Testis (tissue), 3 donors: ENCODE measurements around the gene TSC22D4. TPM values are rescaled to one million over a fixed set of nuclear protein-coding genes. Genes with fewer than 3 reads are reported as not detected.

Experiments
- DNase-seq: peaks from one replicate; pipeline ENCODE4 v3.0.0-alpha.2; 2019
- H3K27ac ChIP-seq, 2 donors: fragments of 200-600 bp; sonication (generic); one replicate each; pipeline ENCODE4 v1.5.1; 2019
- H3K27me3 ChIP-seq: fragments of 200-600 bp; sonication (generic); one replicate; pipeline ENCODE4 v1.5.1; 2019
- H3K36me3 ChIP-seq: fragments of 200-600 bp; sonication (generic); one replicate; pipeline ENCODE4 v1.5.1; 2017; ENCODE audit warnings: low read depth; ENCODE audit errors: missing control alignments
- H3K4me1 ChIP-seq: fragments of 200-600 bp; sonication (generic); one replicate; pipeline ENCODE4 v1.5.1; 2019
- H3K4me3 ChIP-seq, 2 donors: fragments of 200-600 bp; sonication (generic); one replicate each; pipeline ENCODE4 v1.5.1; 2017 to 2019
- H3K9me3 ChIP-seq: fragments of 200-600 bp; sonication (generic); one replicate; pipeline ENCODE4 v1.5.1; 2017
- POLR2A ChIP-seq: fragments of 450-650 bp; IDR thresholded peaks from one replicate; pipeline ENCODE4 v1.6.1; 2017; ENCODE audit warnings: antibody characterized with exemption, mild to moderate bottlenecking, moderate library complexity
- WGBS, 2 donors: methylation state at CpG; one replicate each; pipeline ENCODE4 v1.1.5; 2018; 5-methylcytosine and 5-hydroxymethylcytosine counted together
- intact Hi-C: fragments of 100-400 bp; cut with DNase I; formaldehyde crosslinking; loops from one replicate; pipeline ENCODE4 v1.15.1; 2023; ENCODE audit warnings: low total_unique reads
- polyA plus RNA-seq: library from polyadenylated mRNA; stranded (reverse); fragments of 350-450 nt; fragmentation: Illumina TruSeq; extraction: RNeasy Lipid Tissue Mini Kit (QIAGEN cat#74804); gene quantifications from one replicate; pipeline ENCODE4 v1.2.3, GENCODE V29; 2014; ENCODE audit warnings: low read depth, low replicate concordance; ENCODE audit not compliant: insufficient read depth
- total RNA-seq, 2 donors: library from RNA; depleted of rRNA; stranded (reverse); fragments of >200 nt; gene quantifications; one replicate each; pipeline ENCODE4 v1.2.3, GENCODE V29; 2016
- TF ChIP-seq, protein P1 (sequence below), 3 experiments: fragments of 450-650 bp in 2 of 3; fragments of 200-600 bp in 1 of 3; sonication (generic) in 1 of 3; IDR thresholded peaks; one replicate each; pipeline ENCODE4 v1.5.1; 2016 to 2019; ENCODE audit warnings: antibody characterized with exemption in 3 of 3, mild to moderate bottlenecking in 2 of 3, moderate library complexity in 1 of 3

TSC22D4 gene
- total and polyA plus RNA-seq, 3 donors from 2014 or later, result 57.4 to 165 (median 135) TPM

DNA sequence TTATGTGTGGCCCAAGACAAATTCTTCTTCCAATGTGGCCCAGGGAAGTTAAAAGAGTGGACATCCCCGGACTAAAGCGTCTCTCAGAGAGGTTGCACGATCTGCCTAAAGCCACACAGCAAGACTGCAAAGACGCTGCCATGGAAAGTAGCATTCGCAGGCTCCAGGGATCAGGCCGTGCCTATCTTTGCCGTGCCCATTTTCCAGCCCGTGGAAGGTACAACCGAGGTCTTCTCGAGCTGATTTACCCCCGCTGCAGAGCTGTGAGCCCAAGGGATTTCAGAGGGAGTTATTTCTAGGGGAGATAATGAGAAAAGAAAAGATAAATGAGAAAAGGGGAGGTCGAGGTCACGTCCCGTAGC, 3.7 kb upstream of the TSC22D4 start:
- peak overlapping the region; percentile 66 to 72 for H3K4me3 ChIP-seq
- intact Hi-C loops, result loop anchor here (5.0 kb wide), 1 partner anchor 75 kb away; no protein-coding TSS in a partner anchor
- WGBS, 2 donors, result 20 to 23% methylated on average over 14 of the region's 14 CpGs

DNA sequence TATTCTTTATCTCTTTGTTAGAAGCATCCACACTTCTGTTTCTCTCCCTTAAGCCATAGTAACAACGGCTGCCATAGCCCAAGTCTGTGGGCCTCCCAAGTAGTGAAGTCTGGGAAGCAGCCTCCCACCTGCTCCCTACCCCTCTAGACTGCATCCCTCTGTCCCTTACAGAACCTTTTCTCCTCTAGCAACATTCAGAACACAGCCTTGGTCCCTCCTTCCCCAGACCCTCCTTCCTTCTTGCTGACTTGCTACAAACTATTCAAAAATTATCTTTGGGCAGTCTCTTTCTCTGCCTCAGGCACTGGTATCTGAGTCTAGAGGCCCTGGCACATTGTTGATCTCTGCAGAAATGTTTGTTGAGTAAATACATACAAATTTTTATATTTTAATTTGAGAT, 2.5 kb upstream of the TSC22D4 start:
- Histone ChIP-seq H3K27me3 (no peaks in the 10 kb centered on the region), H3K9me3 (no peaks in the 10 kb centered on the region), H3K4me3 (no peak overlapping the region), H3K36me3 (no peaks in the 10 kb centered on the region), H3K27ac (peak overlapping the region in 1 of 2 donors; percentile 85), H3K4me1 (peaks cover 38% of the 10 kb centered on the region)
- WGBS, 2 donors, result 79 to 81% methylated on average over 1 of the region's 1 CpG
- peak; percentile 61 for DNase-seq
- TF ChIP-seq, protein P1, sequence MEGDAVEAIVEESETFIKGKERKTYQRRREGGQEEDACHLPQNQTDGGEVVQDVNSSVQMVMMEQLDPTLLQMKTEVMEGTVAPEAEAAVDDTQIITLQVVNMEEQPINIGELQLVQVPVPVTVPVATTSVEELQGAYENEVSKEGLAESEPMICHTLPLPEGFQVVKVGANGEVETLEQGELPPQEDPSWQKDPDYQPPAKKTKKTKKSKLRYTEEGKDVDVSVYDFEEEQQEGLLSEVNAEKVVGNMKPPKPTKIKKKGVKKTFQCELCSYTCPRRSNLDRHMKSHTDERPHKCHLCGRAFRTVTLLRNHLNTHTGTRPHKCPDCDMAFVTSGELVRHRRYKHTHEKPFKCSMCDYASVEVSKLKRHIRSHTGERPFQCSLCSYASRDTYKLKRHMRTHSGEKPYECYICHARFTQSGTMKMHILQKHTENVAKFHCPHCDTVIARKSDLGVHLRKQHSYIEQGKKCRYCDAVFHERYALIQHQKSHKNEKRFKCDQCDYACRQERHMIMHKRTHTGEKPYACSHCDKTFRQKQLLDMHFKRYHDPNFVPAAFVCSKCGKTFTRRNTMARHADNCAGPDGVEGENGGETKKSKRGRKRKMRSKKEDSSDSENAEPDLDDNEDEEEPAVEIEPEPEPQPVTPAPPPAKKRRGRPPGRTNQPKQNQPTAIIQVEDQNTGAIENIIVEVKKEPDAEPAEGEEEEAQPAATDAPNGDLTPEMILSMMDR (IDR thresholded peaks at IDR 0.05), result no peak
- TF ChIP-seq POLR2A, result no peak
- intact Hi-C loops, result loop anchor here (5.0 kb wide), 1 partner anchor 76 kb away; no protein-coding TSS in a partner anchor

More for the DNA sequence above, 3.7 kb upstream of the TSC22D4 start:
- H3K9me3 ChIP-seq, result no peaks in the 10 kb centered on the region
- no peak for DNase-seq
- peaks cover 36% of the 10 kb centered on the region for H3K4me1 ChIP-seq
- peak overlapping the region; percentile 78 to 85 for H3K27ac ChIP-seq
- no peaks in the 10 kb centered on the region for H3K27me3 ChIP-seq
- no peak for TF ChIP-seq POLR2A
- TF ChIP-seq, protein P1 (IDR thresholded peaks at IDR 0.05), result no peak
- no peaks in the 10 kb centered on the region for H3K36me3 ChIP-seq

DNA sequence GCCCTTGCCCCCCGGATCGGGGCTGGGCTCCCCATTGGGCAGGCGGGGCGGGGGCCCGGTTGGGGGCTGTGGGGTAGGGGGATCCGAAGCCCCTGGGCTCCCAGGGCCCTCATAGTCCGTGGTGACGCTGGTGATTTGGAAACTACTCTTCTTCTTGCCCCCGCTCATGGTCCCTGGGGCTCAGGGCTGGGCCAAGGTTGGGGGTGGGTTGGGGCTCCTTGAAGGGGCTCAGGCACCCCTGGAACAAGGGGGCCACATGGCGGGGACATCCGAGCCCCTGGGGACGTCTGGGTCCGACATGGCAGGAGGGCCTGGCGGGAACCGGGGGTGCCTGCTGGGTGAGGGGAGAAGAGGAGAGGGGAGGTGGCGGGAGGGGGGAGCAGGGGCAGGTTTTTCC, 1.1 kb downstream of the TSC22D4 start:
- no peak for DNase-seq
- H3K4me3 ChIP-seq, result peak overlapping the region; percentile 83 to 98
- no peak for TF ChIP-seq POLR2A
- TF ChIP-seq, protein P1 (IDR thresholded peaks at IDR 0.05), result no peak
- no peaks in the 10 kb centered on the region for H3K9me3 ChIP-seq
- H3K4me1 ChIP-seq, result peaks cover 53% of the 10 kb centered on the region
- no peaks in the 10 kb centered on the region for H3K27me3 ChIP-seq
- WGBS, 2 donors, result 29 to 59% methylated on average over 6 to 10 of the region's 16 CpGs
- intact Hi-C loops, result no loop called here
- peak overlapping the region; percentile 93 to 95 for H3K27ac ChIP-seq
- H3K36me3 ChIP-seq, result no peaks in the 10 kb centered on the region

DNA sequence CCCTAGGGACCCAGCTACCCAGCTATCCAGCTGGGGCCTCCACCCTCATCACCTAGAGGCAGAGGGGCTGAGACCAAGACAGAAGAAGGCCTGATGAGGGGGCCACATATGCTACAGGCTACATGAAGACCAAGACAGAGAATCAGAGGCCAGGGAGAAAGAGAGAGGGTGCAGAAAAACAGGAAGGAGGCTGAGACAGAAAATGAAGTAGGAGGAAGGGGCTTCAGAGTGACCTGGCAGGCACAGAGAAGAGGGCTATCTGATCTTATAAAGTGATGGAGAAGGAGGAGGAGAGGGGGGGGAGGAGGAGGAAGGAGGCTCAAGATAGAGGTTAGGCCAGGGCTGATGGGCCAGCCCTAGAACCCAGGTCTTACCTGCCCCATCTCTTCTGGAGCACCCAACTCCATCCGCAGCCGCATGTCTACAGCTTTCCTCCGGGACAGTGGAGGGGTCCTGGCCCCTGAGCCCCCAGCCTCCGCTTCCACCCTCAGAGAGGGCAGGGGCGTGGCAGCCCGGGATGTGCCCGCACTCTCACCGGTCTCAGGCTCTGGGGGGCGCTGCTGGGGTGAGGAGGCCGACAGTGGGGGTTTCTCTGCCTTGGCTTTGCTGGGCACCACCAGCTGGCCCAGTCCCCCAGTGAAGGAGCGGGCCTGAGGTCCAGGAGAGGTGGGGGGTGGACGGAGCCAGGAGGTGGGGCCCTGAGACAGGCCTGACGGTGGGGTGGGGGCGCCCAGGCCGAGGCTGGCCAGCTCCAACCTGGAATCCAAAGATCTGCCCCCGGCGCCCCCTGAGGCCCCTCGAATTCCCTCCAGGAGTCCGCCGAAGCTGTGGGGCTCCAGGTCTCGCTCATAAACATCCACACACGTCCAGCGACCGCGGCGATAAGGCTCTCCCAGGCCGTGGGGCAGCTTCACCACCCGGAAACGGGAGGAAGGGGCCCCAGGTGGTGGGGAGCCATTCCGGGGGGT, 1.8 kb downstream of the TSC22D4 start:
- Histone ChIP-seq H3K27me3 (no peaks in the 10 kb centered on the region), H3K4me1 (peaks cover 54% of the 10 kb centered on the region), H3K4me3 (peak overlapping the region; percentile 83 to 98), H3K27ac (peak overlapping the region; percentile 93 to 95), H3K9me3 (no peaks in the 10 kb centered on the region), H3K36me3 (no peaks in the 10 kb centered on the region)
- intact Hi-C loops, result no loop called here
- TF ChIP-seq, protein P1 (IDR thresholded peaks at IDR 0.05), result peak in 1 of 3 experiments; percentile 16
- no peak for TF ChIP-seq POLR2A
- peak; percentile 65 for DNase-seq
- 23 to 38% methylated on average over 9 to 19 of the region's 30 CpGs for WGBS, 2 donors
